ENCODE data around the gene BPI.

DNA sequence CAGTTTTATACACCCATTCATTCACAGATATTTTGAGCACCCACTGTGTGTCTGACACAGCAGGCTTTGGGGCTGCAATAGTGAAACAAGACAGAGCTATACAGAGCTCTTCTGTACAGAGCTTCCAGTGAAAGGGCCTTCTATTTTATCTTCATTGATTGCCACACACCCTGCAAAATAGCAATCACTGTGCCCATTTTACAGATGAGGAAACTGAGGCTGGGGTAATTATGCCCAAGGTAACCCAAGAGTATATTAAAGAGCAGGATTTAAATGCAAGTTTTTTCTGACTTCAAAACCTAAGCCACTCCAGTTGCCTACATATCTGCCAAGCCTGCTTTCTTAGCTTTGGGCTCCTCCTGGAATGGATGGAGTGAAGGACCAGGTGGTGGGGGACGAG, 4.5 kb downstream of the BPI start:
- TF ChIP-seq POLR2A (IDR thresholded peaks at IDR 0.05; ENCODE audit: extremely low read depth, insufficient read length), result no peak
- TF ChIP-seq, protein P1, sequence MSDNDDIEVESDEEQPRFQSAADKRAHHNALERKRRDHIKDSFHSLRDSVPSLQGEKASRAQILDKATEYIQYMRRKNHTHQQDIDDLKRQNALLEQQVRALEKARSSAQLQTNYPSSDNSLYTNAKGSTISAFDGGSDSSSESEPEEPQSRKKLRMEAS (IDR thresholded peaks at IDR 0.05; ENCODE audit: low read depth, low read length), result no peak
